Testis (tissue), 2 donors: ENCODE measurements around the gene PDE8B.

Source experiments
- POLR2A ChIP-seq: fragments of 450-650 bp; IDR thresholded peaks from one replicate; pipeline ENCODE4 v1.6.1; 2017; ENCODE audit warnings: antibody characterized with exemption, mild to moderate bottlenecking, moderate library complexity
- TF ChIP-seq, protein P1 (sequence below), 3 experiments: fragments of 450-650 bp in 2 of 3; fragments of 200-600 bp in 1 of 3; sonication (generic) in 1 of 3; IDR thresholded peaks; one replicate each; pipeline ENCODE4 v1.5.1; 2016 to 2019; ENCODE audit warnings: antibody characterized with exemption in 3 of 3, mild to moderate bottlenecking in 2 of 3, moderate library complexity in 1 of 3

DNA sequence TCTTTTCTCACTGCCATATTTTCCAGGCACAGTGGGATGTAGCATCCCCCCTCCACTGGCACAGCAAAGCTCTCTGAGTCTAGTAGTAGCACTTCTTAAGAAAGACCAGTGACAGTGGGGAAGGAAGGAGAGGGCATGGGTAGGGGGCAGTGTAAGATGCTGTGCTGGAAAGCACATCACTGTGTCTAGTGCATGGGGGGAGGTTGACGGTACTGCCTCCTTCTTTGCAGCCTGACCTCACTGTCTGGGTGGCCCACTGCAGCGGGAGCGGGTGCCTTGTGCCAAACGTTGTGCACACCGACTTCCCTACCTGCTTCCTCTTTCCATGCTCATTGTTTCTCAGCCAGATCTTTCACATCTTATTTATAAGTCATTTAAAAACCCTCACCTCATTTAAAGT is 91.8 kb downstream of the PDE8B start:
- TF ChIP-seq, protein P1, sequence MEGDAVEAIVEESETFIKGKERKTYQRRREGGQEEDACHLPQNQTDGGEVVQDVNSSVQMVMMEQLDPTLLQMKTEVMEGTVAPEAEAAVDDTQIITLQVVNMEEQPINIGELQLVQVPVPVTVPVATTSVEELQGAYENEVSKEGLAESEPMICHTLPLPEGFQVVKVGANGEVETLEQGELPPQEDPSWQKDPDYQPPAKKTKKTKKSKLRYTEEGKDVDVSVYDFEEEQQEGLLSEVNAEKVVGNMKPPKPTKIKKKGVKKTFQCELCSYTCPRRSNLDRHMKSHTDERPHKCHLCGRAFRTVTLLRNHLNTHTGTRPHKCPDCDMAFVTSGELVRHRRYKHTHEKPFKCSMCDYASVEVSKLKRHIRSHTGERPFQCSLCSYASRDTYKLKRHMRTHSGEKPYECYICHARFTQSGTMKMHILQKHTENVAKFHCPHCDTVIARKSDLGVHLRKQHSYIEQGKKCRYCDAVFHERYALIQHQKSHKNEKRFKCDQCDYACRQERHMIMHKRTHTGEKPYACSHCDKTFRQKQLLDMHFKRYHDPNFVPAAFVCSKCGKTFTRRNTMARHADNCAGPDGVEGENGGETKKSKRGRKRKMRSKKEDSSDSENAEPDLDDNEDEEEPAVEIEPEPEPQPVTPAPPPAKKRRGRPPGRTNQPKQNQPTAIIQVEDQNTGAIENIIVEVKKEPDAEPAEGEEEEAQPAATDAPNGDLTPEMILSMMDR (IDR thresholded peaks at IDR 0.05): no peak
- no peak for TF ChIP-seq POLR2A
